ENCODE measurements around the gene CERK. TPM values are rescaled to one million over a fixed set of nuclear protein-coding genes. Genes with fewer than 3 reads are reported as not detected.
A peak's percentile ranks its signal among the peaks of the same experiment; 100 is the strongest.

CERK gene
- total and polyA plus RNA-seq, 8 donors = 25.0 to 44.0 (median 40.4) TPM

DNA sequence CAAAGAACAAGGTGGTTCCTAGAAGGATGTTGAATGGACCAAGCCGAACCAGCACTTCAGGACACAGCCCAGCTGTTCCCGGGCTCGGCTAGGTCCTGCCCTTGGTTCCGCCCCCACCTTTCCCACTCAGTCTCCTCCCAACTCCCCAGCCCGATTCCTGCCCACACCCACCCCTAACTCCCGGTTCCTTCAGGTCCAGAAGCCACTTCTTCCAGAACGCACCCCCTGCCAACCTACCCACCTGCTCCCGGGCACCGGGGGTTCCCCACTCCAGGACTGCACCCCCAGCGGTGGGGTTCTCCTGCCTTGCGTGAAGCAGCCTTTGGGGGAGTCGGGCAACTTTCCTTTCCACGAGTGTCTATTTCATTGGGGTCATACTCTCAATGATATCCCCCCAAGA lies 30.7 kb downstream of the CERK start:
- Histone ChIP-seq H3K4me3 (no peak overlapping the region), H3K36me3 (peaks cover 0 to 98% of the 10 kb centered on the region in 2 donors), H3K4me1 (no peaks in the 10 kb centered on the region), H3K9me3 (no peaks in the 10 kb centered on the region), H3K27ac (no peak overlapping the region), H3K27me3 (no peaks in the 10 kb centered on the region)
- DNase-seq (peak in 1 of 4 donors; percentile 55), ATAC-seq (no peak)
- intact Hi-C loops (cut with DNase I) = no loop called here
- TF ChIP-seq, protein P1, sequence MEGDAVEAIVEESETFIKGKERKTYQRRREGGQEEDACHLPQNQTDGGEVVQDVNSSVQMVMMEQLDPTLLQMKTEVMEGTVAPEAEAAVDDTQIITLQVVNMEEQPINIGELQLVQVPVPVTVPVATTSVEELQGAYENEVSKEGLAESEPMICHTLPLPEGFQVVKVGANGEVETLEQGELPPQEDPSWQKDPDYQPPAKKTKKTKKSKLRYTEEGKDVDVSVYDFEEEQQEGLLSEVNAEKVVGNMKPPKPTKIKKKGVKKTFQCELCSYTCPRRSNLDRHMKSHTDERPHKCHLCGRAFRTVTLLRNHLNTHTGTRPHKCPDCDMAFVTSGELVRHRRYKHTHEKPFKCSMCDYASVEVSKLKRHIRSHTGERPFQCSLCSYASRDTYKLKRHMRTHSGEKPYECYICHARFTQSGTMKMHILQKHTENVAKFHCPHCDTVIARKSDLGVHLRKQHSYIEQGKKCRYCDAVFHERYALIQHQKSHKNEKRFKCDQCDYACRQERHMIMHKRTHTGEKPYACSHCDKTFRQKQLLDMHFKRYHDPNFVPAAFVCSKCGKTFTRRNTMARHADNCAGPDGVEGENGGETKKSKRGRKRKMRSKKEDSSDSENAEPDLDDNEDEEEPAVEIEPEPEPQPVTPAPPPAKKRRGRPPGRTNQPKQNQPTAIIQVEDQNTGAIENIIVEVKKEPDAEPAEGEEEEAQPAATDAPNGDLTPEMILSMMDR (IDR thresholded peaks at IDR 0.05) = no peak

DNA sequence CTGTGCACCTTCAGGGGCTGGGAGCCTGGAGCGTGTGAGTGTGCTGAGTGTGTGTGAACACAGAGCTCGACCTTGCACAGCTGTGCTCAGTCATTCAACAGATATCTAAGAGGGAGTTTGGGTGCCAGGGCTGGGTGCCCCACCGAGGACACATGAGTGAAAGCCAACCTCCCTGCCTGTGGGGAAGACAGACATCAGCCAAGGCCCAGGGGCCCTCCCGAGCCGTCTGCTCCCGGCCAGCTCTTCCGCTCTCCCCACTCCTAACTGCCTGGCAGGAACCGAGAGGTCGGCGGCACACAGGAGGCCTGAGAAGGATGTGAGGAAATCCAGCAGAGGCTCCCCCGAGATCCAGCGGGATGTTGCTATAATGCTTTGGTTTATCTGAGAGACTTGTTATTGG lies 32.0 kb downstream of the CERK start:
- Histone ChIP-seq H3K4me3 (no peak overlapping the region), H3K36me3 (peaks cover 0 to 96% of the 10 kb centered on the region in 2 donors), H3K27ac (no peak overlapping the region), H3K27me3 (no peaks in the 10 kb centered on the region), H3K4me1 (no peaks in the 10 kb centered on the region), H3K9me3 (no peaks in the 10 kb centered on the region)
- DNase-seq = peak in 1 of 4 donors; percentile 55
- no peak for ATAC-seq
- TF ChIP-seq, protein P1 (IDR thresholded peaks at IDR 0.05) = no peak
- intact Hi-C loops (cut with DNase I) = no loop called here

- intact Hi-C loops (cut with DNase I) = no loop called here
- Histone ChIP-seq H3K4me1 (no peaks in the 10 kb centered on the region), H3K27ac (no peak overlapping the region), H3K36me3 (peaks cover 0 to 96% of the 10 kb centered on the region in 2 donors), H3K9me3 (no peaks in the 10 kb centered on the region), H3K27me3 (no peaks in the 10 kb centered on the region), H3K4me3 (no peak overlapping the region)
- TF ChIP-seq, protein P1 (IDR thresholded peaks at IDR 0.05) = no peak
- DNase-seq (peak in 1 of 4 donors; percentile 53), ATAC-seq (no peak)
These were observed 34.1 kb downstream of the CERK start for GRCh38 chr22:46703996-46704370.

DNA sequence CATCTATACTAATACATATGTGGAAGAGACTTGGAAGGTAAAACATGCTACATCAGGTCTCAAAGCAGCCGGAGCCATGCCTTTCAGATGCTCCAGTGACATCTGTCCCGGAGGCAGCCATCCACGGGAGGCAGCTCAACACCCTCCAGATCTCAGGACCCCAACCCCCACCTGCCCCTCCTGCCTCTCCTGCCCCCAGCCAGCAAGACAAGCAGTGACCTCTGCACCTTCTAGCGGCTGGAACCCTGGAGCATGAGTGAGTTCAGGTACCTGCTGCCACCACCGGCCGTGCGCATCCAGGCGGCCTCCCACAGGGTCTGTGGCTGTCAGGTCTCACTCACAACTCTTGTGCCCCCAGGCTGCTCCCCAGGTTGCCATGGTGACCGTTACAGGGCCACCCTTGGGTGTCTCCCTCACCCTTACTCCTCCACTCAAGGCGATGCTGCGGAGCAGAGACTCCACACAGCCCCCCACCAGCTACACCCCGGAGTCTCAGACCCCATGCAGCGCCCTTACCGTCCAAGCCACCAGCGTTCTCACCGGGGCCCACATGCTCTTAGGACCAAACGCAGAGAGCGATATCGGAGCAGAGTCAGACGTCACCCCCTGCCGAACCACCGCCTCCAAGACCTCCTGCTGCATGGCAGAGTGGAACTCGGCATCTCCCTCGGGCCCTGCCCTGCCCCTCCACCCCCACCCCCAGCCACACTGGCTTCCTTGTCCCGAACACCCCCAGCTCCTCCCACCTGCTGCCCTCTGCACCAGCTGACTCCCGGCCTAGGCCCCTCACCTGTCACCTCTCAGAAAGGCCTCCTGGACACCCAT lies 34.7 kb downstream of the CERK start:
- Histone ChIP-seq H3K36me3 (peaks cover 0 to 96% of the 10 kb centered on the region in 2 donors), H3K27me3 (no peaks in the 10 kb centered on the region), H3K27ac (no peak overlapping the region), H3K4me3 (no peak overlapping the region), H3K9me3 (no peaks in the 10 kb centered on the region), H3K4me1 (no peaks in the 10 kb centered on the region)
- DNase-seq = peak in 1 of 4 donors; percentile 59
- TF ChIP-seq, protein P1 (IDR thresholded peaks at IDR 0.05) = no peak
- intact Hi-C loops (cut with DNase I) = no loop called here
- ATAC-seq = no peak

- Histone ChIP-seq H3K36me3 (peaks cover 0 to 96% of the 10 kb centered on the region in 2 donors), H3K27me3 (no peaks in the 10 kb centered on the region), H3K4me3 (no peak overlapping the region), H3K27ac (no peak overlapping the region), H3K4me1 (no peaks in the 10 kb centered on the region), H3K9me3 (no peaks in the 10 kb centered on the region)
- intact Hi-C loops (cut with DNase I) = no loop called here
- TF ChIP-seq, protein P1 (IDR thresholded peaks at IDR 0.05) = no peak
- DNase-seq = peak in 1 of 4 donors; percentile 75
- ATAC-seq = no peak
These were observed 36.8 kb downstream of the CERK start for GRCh38 chr22:46701262-46701661.
